Activated CD8-positive, alpha-beta memory T cell treated with anti-CD3 and anti-CD28 coated beads for 24 hours (primary cell): ENCODE measurements around the gene SRPK2.

Experiments used
- DNase-seq: peaks from one replicate; pipeline ENCODE4 v3.0.0-alpha.2; 2020

The SRPK2 gene

DNA sequence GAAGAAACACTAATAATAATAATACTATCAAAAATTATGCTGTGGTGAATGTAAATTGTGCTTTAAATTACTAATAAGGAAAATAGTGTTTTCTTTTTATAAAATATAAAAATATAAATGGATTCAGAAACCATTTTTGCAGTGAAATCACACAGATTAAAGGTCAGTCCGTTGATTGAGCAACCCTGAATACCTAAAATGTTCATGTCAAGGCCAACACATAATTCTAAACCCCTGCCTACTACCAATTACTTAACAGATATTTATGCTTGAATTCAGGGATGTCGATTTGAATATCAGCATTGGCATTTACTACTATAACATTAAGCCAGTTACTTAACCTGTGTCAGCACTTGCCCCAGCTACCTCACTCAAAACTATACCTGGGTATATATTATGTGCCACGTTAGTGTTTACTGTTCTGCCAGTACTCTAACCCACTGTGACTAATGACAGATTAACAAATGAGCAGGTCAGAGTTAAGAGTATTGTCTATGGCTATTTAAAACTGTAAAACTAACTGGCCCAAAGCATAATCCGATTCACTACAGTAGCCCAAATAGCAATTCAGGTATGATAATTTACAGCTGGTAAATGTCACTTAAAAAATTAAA, 209.7 kb downstream of the SRPK2 start:
- no peak for DNase-seq

DNA sequence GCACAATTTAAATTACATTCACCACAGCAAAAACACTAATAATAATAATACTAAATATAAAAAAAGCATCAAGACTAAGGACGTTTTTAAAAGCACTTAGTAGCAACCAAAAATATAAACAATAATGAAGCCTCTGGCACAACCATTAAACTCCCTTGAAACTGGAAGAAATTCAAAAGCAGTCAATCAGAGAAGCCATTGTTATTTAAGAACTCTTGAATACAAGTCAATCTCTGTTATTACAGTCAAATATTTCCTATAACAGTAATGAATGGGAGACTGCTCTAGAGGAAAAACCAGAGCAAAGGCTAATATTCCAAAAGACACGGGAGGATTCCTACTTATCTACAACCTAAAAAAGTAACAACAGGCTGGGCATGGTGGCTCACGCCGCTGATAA, 210.5 kb downstream of the SRPK2 start:
- DNase-seq: no peak

DNA sequence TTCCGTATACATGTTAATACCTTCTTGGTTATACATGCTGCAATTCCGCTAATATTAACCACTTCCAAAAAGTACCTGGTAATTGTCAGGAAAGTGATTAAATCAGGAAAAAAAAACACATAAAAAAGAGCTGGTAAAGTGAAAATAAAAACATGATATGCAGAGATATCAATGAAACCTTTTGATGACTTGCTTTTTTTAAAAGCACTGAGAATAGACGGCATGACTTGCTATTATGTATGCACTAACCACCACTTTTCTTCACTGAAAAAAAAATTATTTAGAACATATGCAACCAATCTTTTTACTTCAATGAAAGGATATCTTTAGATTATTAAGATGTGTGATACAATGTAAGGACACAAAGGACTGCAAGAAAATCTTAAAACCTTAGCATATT, 211.7 kb downstream of the SRPK2 start:
- no peak for DNase-seq

DNA sequence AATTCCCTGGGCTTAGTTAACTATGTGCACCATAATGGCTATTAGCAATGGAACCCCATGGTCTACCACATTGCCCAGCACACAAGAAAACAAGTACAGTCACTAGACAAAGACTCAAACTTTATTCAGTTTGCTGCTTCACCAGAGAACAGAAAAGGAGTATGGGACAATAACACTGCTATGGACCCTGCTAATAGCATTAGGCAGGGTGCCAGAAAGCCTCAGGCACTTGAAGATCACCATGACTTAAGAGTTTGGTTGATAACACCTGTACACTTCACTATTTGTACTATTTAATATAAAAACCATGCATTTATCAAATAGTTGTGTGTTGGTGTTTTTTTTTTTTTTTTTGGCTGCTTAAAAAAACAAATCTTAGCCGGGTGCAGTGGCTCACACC, 215.1 kb downstream of the SRPK2 start:
- DNase-seq: no peak

DNA sequence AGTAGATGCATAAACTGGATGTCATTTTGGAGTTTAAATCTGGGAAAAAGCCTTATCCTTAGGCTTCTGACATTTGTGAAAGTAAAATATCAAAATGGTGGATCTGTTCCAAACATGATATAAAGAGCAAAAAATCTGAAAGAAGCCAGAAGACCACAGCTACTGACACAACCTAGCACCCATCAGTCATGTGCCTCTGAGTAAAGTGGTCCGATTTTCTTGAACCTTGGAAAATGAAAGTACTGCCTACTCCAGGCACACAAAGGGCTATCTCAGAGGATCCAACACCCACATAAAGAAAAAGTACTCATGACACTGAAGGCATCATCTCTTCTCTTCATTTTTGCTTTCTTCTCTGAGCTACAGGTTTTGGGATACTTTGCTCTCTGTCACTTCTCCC, 224.0 kb downstream of the SRPK2 start:
- DNase-seq: no peak

DNA sequence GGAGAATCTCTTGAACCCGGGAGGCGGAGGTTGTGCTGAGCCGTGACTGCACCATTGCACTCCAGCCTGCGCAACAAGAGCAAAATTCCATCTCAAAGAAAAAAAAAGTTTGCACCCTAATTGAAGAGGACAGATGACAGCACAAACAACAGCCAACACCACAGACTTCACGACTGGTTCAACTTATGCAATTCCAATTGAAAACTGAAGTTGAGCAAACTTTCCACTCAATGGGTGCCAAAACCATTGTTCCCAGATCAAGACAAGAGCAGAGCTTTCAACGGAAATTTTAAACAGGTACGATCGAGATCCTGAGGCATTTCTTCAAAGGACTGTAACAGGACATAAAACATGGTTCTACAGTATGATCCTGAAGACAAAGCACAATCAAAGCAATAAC, 225.0 kb downstream of the SRPK2 start:
- no peak for DNase-seq

DNA sequence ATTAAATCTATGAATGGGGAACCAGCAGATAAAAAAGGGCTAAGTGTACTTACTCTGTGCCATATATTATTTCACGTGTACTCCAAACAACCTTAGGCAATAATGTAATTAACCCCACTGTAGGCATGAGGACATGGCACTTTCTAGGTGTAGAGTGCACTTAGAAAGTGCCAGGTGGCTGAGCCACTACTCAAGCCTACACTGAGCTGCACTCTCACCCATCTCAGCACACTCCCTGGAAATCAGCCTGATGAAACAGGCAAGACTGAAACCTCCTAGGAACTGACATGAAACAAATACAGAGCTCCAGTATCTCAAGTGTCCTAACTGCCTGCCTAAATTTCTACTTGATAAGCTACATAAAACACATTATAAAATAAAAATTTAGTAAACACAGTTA, 227.4 kb downstream of the SRPK2 start:
- no peak for DNase-seq

DNA sequence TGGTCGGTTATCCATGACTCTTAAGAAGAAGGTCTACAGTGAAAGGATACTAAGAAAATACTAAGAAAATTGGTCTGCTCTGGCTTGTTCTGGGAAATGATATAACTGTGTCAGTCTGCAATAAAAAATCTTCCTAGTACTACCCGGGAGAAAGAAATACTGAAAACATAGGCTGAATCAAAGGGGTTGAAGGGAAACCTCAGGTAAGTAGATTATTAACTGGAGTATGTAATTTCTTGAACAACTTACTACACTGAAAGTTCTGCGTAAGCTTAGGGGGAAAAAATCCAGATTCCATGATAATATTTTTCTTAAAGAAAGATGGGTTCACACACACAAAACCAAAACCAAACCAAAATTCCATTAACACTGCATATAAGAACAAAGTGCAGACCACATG, 231.4 kb downstream of the SRPK2 start:
- DNase-seq: no peak

DNA sequence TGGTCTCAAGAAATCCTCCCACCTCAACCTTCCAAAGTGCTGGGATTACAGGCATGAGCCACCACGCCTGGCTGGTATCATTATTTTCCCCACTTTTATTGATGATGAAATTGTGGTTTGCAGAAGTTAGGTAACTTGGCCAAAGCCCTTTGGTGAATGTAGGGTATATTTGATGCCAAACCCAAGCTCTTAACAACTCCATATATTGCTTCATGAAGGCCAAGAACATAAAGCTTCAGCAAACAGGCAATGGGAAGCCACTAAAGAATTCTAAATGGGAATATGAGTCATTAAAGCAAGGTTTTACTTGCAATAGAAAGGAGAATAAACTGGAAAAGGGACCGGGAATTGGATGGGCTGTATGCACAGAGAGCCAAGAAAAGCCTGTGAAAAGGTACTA, 232.0 kb downstream of the SRPK2 start:
- no peak for DNase-seq

DNA sequence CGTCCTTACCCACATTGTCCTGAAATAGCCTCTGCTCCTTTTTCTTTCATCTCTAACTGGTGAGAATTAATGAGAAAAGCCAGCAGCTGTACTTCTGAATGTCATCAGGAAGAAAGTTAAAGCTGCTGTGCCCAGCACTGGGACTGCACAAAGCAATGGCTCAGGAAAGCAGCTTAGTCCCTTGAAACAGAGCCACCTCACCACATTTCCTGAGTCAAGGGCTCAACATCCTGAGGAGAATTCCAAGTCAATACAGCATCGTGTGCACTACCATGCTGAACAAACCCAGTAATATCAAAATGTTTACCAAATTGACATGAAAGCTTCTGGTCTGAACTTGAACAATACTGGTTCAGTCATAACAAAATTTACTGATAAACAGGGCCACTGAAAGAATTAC, 234.6 kb downstream of the SRPK2 start:
- no peak for DNase-seq

DNA sequence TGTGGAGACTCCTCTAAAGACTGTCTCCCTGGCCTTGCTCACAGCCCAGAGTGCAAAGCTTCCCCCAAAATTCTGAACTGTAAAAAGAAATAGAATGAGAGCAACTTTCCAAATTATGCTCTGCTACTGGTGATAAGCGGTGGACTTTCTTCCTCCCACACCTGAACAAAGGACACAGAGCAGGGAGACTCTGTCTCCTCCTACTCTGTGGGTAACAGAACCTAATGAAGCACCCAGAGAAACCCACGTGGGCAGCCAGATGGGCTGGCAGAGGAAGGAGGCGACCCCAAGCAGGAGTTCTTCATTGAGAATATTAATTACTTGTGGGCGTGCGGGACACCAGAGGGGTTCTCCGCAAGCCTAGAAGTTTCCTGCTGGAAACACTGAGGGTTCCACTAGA, 235.2 kb downstream of the SRPK2 start:
- DNase-seq: no peak

DNA sequence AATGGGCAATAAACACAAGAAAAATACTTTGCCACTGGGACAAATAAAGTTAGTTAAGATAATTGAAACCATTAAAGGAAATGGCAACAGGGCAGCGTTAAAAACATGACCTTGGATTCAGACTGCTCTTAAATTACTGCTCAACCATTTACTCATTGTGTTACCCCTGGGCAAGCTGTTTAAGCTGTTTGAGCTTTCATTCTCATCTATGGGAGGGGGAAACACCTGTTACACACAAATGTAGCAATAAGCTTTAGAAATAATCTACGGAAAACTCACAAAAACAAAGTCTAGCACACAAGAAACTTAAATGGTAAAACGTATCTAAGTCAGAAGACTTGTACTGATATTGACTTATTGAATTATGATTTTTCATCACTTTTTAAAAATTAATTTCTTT, 237.6 kb downstream of the SRPK2 start:
- DNase-seq: no peak

DNA sequence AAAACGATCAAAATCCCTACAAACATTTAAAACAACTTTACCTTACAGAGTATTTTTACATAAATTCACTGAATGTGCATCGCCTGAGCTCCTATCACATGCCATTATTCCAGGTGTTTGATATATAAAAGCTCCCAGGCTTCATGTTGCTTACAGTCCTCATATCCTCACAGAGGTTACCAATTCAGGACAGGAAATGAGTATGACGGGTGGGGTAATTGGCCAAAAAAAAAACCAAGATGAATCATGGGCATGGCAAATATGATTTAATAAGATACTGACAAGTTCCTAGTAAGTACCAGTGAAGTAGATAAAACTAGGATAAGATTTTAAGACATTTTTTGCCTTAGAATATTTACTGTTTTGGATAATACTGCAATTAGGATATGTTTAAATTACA, 238.9 kb downstream of the SRPK2 start:
- DNase-seq: no peak

DNA sequence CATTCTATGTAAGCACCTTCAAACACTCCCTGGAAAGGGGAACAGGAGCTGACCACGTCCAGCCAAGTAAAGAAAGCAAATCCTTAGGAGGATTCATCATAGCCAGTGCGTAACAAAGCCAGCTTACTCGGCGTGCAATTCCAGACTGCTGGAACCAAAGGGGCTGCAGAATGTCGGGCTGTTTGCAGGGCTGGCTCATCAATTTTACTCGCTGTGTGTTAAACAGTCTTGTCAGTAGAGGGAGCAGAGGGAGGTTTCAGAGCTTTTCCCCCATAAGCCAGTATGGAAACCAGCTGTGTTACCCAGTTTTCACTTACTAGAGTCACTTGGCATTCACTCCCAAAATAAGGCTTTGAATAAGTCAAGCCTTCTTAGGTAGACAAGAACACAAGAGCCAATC, 247.7 kb downstream of the SRPK2 start:
- no peak for DNase-seq

DNA sequence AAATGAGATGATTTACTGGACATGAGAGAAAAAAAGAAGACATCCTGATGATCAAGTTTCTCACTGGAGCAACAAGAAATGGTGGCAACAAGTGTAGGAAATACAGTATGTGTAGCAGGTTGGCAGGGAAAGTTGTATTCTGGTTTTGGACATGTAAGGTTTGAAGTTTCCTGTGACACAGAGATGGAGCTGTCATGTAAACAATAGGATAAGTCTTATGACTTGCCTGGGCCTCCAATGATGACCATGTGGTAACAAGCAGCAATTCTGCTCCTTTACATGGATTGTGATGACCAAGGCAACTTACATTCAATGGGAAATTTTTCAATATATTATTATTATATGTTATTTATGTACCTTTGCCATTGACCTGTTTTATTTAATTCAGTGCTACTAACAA, 249.3 kb downstream of the SRPK2 start:
- no peak for DNase-seq

DNA sequence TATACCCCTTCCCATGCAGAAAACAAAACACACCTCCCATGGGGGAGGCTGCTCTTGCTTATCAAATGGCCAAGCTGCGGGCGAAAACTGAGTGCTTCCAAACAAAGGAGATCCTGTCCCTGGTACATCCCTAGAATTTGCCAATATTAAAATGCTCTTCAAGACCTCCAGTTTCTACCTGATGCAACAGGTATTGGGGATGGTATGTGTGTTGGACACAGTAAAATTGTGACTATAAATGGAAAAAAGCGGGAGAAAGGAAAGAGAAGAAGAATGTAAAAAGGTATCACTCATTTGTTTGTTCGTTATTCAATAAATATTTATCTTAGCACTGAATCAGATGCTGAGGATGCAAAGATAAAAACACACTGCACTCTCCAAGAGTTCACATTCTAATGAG, 250.8 kb downstream of the SRPK2 start:
- DNase-seq: no peak

DNA sequence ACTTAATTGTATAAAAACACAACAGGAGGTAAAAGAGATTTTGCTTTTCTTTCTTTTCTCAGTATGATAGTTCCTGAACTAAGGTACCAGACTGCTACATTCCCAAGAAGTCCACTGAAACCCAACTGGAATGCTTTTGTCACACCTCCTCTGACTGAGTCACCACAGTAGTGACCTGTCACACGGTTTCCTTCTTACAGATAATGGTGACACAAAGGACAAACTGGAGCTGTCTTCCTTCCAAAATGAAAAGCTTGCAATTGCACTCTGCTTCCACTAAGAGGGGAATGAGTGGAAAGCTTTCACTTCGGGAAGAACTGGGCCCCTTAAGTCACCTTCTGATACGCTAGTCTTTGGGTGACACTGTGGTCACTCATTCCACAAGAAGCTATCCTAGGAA, 252.5 kb downstream of the SRPK2 start:
- DNase-seq: no peak

DNA sequence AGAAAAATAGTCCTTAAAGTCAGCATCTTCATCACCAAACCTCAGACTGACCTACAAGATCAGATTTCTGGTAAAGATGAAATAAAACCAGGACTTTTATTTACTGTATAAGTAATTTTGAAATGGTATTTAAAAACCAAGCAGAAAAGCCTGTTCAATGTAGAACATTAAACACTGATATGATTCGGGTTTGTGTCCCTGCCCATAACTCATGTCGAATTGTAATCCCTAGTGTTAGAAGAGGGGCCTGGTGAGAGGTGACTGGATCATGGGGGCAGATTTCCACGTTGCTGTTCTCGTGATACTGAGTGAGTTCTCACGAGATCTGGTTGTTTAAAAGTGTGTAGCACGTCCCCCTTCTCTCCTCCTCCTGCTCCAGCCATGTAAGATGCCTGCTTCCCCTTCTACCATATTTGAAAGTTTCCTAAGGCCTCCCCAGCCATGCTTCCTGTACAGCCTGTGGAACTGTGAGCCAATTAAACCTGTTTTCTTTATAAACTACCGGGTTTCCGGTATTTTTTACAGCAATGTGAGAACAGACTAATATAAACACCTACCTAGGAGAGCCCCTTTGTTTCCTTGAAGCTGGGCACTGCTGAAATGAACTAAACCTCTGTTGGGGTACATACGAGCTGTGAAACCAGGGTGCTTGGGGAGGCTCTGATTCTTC, 254.6 kb downstream of the SRPK2 start:
- DNase-seq: no peak

DNA sequence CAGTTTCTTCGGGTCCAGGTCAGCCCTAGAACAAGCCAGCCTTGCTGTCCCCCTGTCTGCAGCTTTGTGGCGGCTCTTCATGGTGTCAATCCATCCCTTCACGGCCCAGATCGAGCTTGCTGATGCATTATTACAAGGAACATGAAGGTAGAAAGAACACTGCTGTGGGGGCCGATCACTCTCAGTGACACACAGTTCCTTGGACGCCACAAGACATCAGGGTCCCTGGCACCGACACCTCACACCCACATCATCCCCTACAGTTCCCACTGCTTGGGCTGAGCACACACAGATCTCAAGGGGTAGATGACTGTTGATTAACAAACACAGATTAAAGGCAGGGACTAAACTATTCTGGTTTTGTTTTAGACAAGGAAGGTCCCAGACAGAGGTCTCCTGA, 255.4 kb downstream of the SRPK2 start:
- no peak for DNase-seq

DNA sequence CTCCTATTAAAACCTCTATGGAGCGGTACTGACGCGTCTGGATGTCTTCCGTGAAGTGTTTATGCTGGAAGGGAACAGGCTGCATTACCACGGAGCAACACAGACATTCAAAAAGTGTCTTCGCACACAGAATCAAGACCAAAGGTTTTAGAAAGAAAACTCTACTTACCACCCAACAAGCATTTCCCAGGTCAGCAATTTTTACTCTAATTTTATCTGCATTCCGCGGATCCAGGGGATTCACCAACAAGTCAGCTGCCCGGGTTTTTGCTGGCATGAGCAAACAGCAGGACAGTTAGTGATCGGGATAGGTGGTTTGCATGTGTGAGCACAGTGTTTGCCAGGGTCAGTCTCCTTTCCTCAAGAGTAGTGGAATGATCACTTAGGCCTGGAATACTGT, 255.9 kb downstream of the SRPK2 start:
- no peak for DNase-seq

DNA sequence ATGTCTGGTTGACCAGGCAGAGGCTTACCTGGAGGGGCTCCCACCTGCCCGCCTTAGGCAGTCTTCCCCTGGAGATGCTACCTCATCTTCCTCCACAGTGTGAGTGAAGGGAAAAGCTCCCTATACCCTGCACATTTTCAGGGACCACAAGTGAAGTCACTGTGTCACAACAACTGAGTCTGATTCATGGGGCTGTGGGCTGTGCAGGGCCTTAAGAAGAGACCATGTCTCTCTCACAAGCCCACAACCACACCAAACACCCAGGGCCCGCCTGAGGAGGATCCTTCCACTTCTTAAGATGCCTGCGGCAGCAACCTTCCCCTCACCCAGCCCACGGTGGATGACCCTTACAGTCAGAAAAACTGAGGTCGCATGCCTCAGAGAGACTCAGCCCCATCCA, 256.4 kb downstream of the SRPK2 start:
- DNase-seq: no peak

DNA sequence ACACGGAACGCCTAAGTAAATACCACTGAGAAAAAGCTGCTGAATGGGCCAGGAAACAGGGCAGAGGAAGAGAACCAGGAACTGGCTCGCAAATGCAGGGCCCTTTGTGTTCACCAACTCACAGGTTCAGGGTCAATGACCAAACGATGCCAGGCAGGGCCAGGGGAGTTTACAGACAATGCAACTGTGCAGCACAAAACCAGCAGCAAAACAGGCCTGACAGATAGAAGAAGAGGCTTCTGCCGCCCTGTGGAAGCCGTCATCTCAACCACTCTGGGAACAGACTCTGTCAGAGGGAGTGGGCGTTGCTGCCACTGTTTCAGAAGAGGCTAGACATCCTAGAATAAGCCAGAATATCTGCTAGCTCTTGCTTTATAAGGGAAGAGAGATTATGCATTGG, 256.8 kb downstream of the SRPK2 start:
- no peak for DNase-seq

DNA sequence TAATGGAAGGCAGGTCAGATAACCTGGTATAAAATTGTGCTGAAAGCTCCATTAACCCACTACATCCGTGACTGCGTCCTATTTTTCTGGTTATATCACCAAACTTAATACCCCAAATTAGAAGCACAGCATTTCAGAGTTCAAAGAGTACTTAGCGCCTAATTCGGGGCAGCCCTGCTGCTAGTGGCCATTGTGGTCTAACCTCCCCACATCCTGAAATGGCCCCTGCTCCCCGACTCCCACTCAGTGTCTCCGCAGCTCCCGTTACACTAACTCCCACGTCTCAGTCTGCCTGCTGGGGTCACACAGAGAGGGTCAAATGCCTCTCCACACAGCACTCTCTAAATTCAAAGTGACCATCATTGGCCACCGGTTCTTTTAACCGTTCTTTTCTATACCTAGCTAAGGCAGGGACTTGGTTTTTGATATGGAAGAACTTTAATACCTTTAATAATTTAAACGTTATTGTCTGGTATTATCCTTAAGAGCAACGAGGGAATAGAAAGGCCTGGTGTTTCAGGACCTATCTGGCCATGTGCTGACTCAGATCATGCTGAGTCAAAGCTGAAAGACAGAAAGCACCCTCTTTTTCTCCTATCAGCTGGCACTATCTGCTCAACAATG, 257.6 kb downstream of the SRPK2 start:
- no peak for DNase-seq

DNA sequence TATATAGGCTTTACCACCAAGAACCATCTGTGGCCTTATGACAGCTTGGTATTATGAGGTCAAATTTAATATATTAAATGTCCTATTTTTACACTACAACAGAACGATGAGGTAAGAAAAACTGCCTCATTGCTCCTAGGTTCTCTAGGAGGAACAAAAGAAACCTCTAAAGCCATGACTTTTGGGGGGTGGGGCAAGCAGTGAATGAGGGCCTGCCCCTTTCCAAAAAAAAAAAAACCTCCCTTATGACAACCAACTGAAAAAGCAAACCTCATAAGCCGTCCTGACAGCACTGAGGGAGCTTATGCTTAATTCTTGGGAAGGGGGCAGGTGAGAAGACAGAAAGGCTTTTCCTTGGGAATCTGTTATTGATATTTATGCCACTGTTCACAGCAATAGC, 258.1 kb downstream of the SRPK2 start:
- DNase-seq: no peak

DNA sequence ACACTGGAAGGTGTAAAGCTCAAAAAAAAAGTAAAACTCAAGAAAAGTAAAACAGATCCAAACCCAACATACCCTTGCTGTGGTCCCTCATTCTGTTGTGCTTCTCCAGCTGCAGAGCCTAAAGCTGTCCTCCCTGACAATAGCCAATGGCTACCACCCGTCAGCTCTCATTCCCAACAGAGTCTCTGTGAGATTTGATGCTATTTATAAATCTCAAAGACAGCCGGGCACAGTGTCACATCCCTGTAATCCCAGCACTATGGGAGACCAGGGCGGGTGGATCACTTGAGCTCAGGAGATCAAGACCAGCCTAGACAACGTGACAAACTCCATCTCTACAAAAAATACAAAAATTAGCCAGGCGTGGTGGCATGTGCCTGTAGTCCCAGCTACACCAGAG, 258.7 kb downstream of the SRPK2 start:
- no peak for DNase-seq
